MCF 10A (cell line): ENCODE results near the gene ANGPTL8. TPM values are rescaled to one million over a fixed set of nuclear protein-coding genes. Genes with fewer than 3 reads are reported as not detected.

ENCODE experiments used
- BruUV-seq: library from RNA; stranded (reverse); fragments of 400-500 nt; replicated peaks from 2 replicates; lab custom pipeline; 2021; lab: Mats Ljungman, UMichigan
- CTCF ChIA-PET: fragments of 300-600 bp; sonication (Branson Sonifier 250); formaldehyde crosslinking; extraction: SDS; loops from one replicate; lab custom pipeline; 2021; ENCODE audit warnings: antibody characterized with exemption, inconsistent platforms; lab: Yijun Ruan, JAX
- POLR2A ChIA-PET: fragments of 300-600, 350-650 bp; sonication (Branson Sonifier 250); formaldehyde crosslinking; extraction: SDS; loops from one replicate; lab custom pipeline; 2020; ENCODE audit warnings: antibody characterized with exemption, inconsistent platforms; lab: Yijun Ruan, JAX
- DNase-seq: peaks from one replicate; pipeline ENCODE4 v3.0.0-alpha.2; 2018; ENCODE audit not compliant: unreplicated experiment
- H3K27ac Mint-ChIP-seq: one replicate; pipeline ENCODE4 v1.8.0; 2022; ENCODE audit warnings: mild to moderate bottlenecking, low read depth, mixed read lengths; ENCODE audit not compliant: unreplicated experiment
- H3K27me3 Mint-ChIP-seq: one replicate; pipeline ENCODE4 v1.8.0; 2022; ENCODE audit warnings: mixed read lengths; ENCODE audit not compliant: insufficient read depth, unreplicated experiment
- H3K36me3 Mint-ChIP-seq: one replicate; pipeline ENCODE4 v1.8.0; 2022; ENCODE audit warnings: mild to moderate bottlenecking, moderate library complexity, mixed read lengths; ENCODE audit not compliant: insufficient read depth, unreplicated experiment
- H3K4me1 Mint-ChIP-seq: one replicate; pipeline ENCODE4 v1.8.0; 2022; ENCODE audit warnings: mixed read lengths; ENCODE audit not compliant: insufficient read depth, unreplicated experiment
- H3K4me3 Mint-ChIP-seq: one replicate; pipeline ENCODE4 v1.8.0; 2022; ENCODE audit warnings: mild to moderate bottlenecking, moderate library complexity, mixed read lengths; ENCODE audit not compliant: unreplicated experiment
- H3K9me3 Mint-ChIP-seq: one replicate; pipeline ENCODE4 v1.8.0; 2022; ENCODE audit warnings: mixed read lengths; ENCODE audit not compliant: unreplicated experiment
- intact Hi-C: fragments of 100-400 bp; cut with micrococcal nuclease; formaldehyde crosslinking; loops from 2 replicates; pipeline ENCODE4 v1.14.1; 2022
- total RNA-seq: library from RNA; stranded (reverse); gene quantifications from 2 replicates; pipeline ENCODE4 v1.2.3, GENCODE V29; 2022
- TF ChIP-seq, protein P1 (sequence below): fragments of 200-600 bp; IDR thresholded peaks from one replicate; pipeline ENCODE4 v1.8.0; 2022; ENCODE audit warnings: antibody characterized with exemption, mild to moderate bottlenecking; ENCODE audit not compliant: unreplicated experiment

The ANGPTL8 gene
- total RNA-seq, 1 experiment from 2014 or later: not detected

DNA sequence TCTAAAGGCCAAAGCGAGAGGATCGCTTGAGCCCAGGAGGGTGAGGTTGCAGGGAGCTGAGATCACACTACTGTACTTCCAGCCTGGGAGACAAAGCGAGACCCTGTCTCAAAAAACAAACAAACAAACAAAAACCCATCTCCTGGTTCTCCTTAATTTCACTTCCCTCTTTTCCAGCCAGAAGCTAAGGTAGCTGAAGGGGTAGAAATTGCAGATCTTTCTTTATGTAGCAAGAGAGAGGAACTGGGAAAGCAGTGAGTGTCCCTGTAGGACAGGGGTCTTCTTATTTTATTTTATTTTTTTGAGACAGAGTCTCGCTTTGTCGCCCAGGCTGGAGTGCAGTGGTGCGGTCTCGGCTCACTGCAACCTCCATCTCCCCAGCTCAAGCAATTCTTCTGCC, 52.0 kb downstream of the ANGPTL8 start:
- Mint-ChIP-seq H3K4me1 (peaks cover 15% of the 10 kb centered on the region), H3K9me3 (no peaks in the 10 kb centered on the region), H3K27ac (no peak overlapping the region), H3K27me3 (no peaks in the 10 kb centered on the region), H3K4me3 (no peak overlapping the region), H3K36me3 (no peaks in the 10 kb centered on the region)
- ChIA-PET CTCF (interaction anchor here (0.5 to 2.2 kb wide), 3 partner anchors 147 to 334 kb away, joined by 3 to 11 read pairs (median 3); no protein-coding TSS in a partner anchor), POLR2A (interaction anchor here (0.6 to 1.7 kb wide), 3 partner anchors 9 to 23 kb away, joined by 3 to 6 read pairs (median 4); no protein-coding TSS in a partner anchor)
- BruUV-seq: no TSS peak
- intact Hi-C loops: no loop called here
- TF ChIP-seq, protein P1, sequence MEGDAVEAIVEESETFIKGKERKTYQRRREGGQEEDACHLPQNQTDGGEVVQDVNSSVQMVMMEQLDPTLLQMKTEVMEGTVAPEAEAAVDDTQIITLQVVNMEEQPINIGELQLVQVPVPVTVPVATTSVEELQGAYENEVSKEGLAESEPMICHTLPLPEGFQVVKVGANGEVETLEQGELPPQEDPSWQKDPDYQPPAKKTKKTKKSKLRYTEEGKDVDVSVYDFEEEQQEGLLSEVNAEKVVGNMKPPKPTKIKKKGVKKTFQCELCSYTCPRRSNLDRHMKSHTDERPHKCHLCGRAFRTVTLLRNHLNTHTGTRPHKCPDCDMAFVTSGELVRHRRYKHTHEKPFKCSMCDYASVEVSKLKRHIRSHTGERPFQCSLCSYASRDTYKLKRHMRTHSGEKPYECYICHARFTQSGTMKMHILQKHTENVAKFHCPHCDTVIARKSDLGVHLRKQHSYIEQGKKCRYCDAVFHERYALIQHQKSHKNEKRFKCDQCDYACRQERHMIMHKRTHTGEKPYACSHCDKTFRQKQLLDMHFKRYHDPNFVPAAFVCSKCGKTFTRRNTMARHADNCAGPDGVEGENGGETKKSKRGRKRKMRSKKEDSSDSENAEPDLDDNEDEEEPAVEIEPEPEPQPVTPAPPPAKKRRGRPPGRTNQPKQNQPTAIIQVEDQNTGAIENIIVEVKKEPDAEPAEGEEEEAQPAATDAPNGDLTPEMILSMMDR: no peak
- DNase-seq: no peak

Other genes with a start within 250 kb of the ANGPTL8 start
- 126 and 127 TPM in 2 replicates for gene LDLR, start 150.2 kb upstream of the ANGPTL8 start, total RNA-seq
- 8.6 and 16.4 TPM in 2 replicates for gene SPC24, start 83.8 kb upstream of the ANGPTL8 start, total RNA-seq
- gene KANK2, start 42.1 kb upstream of the ANGPTL8 start, total RNA-seq: 25.0 and 29.2 TPM in 2 replicates
- gene DOCK6, start 22.9 kb downstream of the ANGPTL8 start, total RNA-seq: 49.1 and 61.7 TPM in 2 replicates
- gene TSPAN16, start 56.5 kb downstream of the ANGPTL8 start, total RNA-seq: not detected in 2 replicates
- gene RAB3D, start 100.0 kb downstream of the ANGPTL8 start, total RNA-seq: 42.8 and 46.5 TPM in 2 replicates
- 93.1 and 96.6 TPM in 2 replicates for gene TMEM205, start 106.6 kb downstream of the ANGPTL8 start, total RNA-seq
- 17.2 and 18.2 TPM in 2 replicates for gene CCDC159, start 106.9 kb downstream of the ANGPTL8 start, total RNA-seq
- gene PLPPR2, start 115.8 kb downstream of the ANGPTL8 start, total RNA-seq: 19.5 and 24.2 TPM in 2 replicates
- 1.0 and 1.4 TPM in 2 replicates for gene SWSAP1, start 135.0 kb downstream of the ANGPTL8 start, total RNA-seq
- 1.7 and 2.7 TPM in 2 replicates for gene EPOR, start 144.7 kb downstream of the ANGPTL8 start, total RNA-seq
- not detected in 2 replicates for gene RGL3, start 179.7 kb downstream of the ANGPTL8 start, total RNA-seq
- gene ODAD3, start 195.5 kb downstream of the ANGPTL8 start, total RNA-seq: 0.30 TPM in 1 of 2 replicates, not detected in the other
- gene PRKCSH, start 196.0 kb downstream of the ANGPTL8 start, total RNA-seq: 224 and 257 TPM in 2 replicates
- gene ELAVL3, start 241.4 kb downstream of the ANGPTL8 start, total RNA-seq: 0.54 TPM in 1 of 2 replicates, not detected in the other